ENCODE measurements around the gene C1orf52.
A peak's percentile ranks its signal among the peaks of the same experiment; 100 is the strongest.

The C1orf52 gene

DNA sequence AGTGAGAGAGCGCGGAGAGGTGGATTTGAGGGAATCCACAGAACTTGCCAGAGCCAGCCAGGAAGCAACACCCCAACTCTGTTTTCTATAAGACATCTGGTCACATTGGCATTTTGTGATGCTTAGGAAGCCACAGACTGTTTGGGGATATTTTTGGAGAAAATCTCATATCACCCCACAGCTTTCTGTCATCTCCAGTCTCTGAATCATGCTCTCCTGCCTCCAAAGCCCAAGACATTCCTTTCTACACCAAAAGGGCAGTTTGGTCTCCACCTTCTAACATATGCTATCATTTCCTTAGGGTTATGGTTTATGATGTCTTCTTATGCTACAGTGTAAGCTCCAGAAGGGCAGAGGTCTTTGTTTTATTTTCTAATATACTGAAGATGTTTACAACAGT is 31.4 kb upstream of the C1orf52 start:
- DNase-seq (ENCODE audit: low read depth) = no peak
- in situ Hi-C loops (cut with HindIII; ENCODE audit: low sequenced_read_pairs) = no loop called here
- TF ChIP-seq CTCF (IDR thresholded peaks at IDR 0.05; ENCODE audit: low read depth, low read length, missing control alignments) = no peak
- H3K4me3 ChIP-seq (ENCODE audit: low read depth, low read length) = no peak overlapping the region

GRCh38 chr1:85289848-85290335 is 30.4 kb upstream of the C1orf52 start:
- H3K4me3 ChIP-seq (ENCODE audit: low read depth, low read length) = no peak overlapping the region
- TF ChIP-seq CTCF (IDR thresholded peaks at IDR 0.05; ENCODE audit: low read depth, low read length, missing control alignments) = no peak
- no peak for DNase-seq (ENCODE audit: low read depth)
- in situ Hi-C loops (cut with HindIII; ENCODE audit: low sequenced_read_pairs) = no loop called here

DNA sequence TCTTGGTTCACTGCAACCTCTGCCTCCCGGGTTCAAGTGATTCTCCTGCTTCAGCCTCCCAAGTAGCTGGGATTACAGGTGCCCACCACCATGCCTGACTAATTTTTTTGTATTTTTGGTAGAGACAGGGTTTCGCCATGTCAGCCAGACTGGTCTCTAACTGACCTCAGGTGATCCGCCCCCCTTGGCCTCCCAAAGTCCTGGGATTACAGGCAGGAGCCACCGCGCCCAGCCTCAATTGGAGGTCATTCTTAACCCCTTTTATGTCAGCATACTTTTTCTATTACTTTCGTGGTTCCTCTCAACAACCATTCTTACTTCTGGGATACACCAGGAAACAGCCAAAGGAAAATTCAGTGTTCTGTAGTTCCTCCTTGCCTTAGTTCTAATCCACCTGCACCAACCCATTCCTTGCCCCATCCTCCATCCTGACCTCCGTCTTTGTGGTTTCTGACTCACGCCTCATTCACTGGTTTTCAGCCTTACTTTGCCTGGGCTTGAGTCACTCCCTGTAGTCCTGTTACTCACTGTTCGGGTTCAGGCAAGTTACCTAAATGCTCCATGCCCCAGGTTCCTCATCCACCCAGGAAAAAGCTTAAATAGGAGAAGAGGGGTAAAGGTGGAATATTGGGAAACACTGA is 29.9 kb upstream of the C1orf52 start:
- H3K4me3 ChIP-seq (ENCODE audit: low read depth, low read length) = no peak overlapping the region
- in situ Hi-C loops (cut with HindIII; ENCODE audit: low sequenced_read_pairs) = no loop called here
- peak; percentile 81 for DNase-seq (ENCODE audit: low read depth)
- no peak for TF ChIP-seq CTCF (IDR thresholded peaks at IDR 0.05; ENCODE audit: low read depth, low read length, missing control alignments)

DNA sequence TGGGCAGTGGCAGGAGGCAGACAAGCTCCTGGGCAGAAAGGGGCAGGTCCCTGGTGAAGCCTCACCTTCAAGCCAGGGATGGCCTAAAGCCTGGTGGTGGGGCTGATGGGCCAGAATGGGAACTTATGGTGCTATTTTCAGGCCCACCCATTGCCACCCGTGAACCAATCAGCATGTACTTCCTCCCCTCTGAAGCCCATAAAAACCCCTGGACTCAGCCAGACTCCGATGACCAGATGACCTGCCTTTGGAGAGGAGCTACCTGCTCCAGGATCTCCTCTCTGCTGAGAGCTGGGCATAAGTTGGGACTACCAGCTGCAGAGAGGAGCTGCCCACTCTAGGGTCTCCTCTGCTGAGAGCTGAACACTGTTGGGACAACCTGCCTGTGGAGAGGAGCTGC is 24.7 kb upstream of the C1orf52 start:
- in situ Hi-C loops (cut with HindIII; ENCODE audit: low sequenced_read_pairs) = no loop called here
- DNase-seq (ENCODE audit: low read depth) = no peak
- H3K4me3 ChIP-seq (ENCODE audit: low read depth, low read length) = no peak overlapping the region
- no peak for TF ChIP-seq CTCF (IDR thresholded peaks at IDR 0.05; ENCODE audit: low read depth, low read length, missing control alignments)

DNA sequence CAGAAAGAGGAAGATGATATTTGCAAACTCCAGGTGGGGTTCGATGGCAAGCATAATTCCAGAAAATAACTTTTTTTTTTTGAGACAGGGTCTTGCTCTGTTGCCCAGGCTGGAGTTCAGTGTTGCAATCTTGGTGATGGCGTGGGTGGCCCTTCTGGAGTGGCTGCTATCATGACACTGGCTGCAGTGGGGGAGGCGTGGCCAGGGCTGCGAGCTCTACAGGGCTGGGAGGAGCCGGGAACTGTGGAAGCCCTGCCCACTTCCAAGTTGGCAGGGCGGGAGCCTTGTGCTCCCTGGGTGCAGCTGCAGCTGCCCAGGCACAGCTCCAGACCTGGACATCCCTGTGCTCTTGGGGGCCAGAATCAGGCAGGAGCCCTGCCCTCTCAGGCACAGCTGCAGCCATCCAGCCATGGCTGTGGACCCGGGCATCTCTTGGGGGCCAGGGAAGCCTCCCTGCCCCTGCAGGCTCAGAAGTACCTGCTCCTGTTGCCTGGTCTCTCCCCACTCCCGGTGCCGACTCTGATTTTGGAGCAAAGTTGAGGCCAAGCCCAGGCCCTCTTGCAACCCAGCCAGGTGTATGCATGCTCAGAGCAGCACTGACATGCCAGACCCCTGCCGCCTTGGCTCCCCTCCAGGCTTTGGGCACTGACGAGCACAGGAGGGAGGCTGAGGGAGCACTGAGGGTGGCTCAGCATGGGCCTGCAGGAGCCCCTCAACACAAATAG is 24.2 kb upstream of the C1orf52 start:
- no peak for TF ChIP-seq CTCF (IDR thresholded peaks at IDR 0.05; ENCODE audit: low read depth, low read length, missing control alignments)
- in situ Hi-C loops (cut with HindIII; ENCODE audit: low sequenced_read_pairs) = no loop called here
- DNase-seq (ENCODE audit: low read depth) = no peak
- H3K4me3 ChIP-seq (ENCODE audit: low read depth, low read length) = no peak overlapping the region

DNA sequence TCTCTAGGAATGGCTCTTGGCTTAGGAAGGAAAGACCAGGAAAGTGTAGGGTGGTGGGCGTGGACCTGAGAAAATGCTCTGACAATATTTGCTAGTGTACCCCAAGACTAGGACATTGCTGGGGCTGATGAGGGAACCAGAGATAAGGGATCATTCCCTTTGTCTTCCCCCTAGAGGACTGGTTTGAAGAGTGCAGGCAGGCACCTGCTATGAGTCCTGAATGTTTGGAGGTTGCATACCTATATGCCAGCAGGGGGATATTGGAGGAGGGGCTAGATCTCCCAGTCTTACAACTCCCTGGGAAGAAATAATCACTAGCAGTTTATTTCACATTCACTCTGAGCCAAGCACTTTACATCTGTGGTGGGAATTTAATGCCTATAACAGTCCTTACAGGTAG is 23.0 kb upstream of the C1orf52 start:
- in situ Hi-C loops (cut with HindIII; ENCODE audit: low sequenced_read_pairs) = no loop called here
- peak; percentile 20 for TF ChIP-seq CTCF (IDR thresholded peaks at IDR 0.05; ENCODE audit: low read depth, low read length, missing control alignments)
- DNase-seq (ENCODE audit: low read depth) = no peak
- no peak overlapping the region for H3K4me3 ChIP-seq (ENCODE audit: low read depth, low read length)
